ENCODE data around the gene FSD2.
"Not testable (repeated sequence)": the region's sequence is repeated elsewhere in the genome, so short reads cannot be mapped to it uniquely, and the experiment has no call there.

Gene FSD2

GRCh38 chr15:82830427-82831173, 24.7 kb upstream of the FSD2 start:
- Histone ChIP-seq H3K36me3 (ENCODE audit: insufficient read depth, insufficient read length, low read length) (peaks cover 89% of the 10 kb centered on the region), H3K27me3 (ENCODE audit: insufficient read depth, insufficient read length) (no peaks in the 10 kb centered on the region), H3K9ac (ENCODE audit: insufficient read length, low read depth) (no peak overlapping the region), H3K4me3 (ENCODE audit: insufficient read length, low read depth) (no peak overlapping the region), H3K9me3 (ENCODE audit: insufficient read depth, low read length) (no peaks in the 10 kb centered on the region), H3K4me1 (ENCODE audit: insufficient read depth, insufficient read length) (no peaks in the 10 kb centered on the region)
- no peak for DNase-seq (ENCODE audit: low read depth, low spot score)
- TF ChIP-seq YY1 (IDR thresholded peaks at IDR 0.05; ENCODE audit: insufficient read depth, insufficient read length) (no peak), SUZ12 (IDR thresholded peaks at IDR 0.05; ENCODE audit: extremely low read depth, insufficient read depth, insufficient read length) (no peak), ZNF274 (IDR thresholded peaks at IDR 0.05; ENCODE audit: low read depth, low read length) (no peak)

DNA sequence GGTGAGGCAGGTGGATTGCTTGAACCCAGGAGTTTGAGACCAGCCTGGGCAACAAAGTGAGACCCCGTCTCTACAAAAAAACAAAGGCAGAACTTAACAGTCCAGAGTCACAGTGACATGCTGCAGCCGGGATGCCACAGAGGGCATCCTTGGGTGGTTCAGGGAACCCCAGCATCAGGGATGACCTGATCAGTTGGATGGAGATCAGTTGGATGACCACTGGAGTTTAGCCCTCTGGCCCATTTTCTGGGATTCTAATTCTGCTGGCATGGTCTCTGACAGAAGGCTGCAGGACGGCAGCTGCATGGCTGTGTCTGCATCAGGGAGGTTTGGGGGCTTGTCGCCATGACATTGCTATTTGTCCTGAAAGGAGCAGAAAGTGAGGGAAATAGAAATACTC, 23.4 kb upstream of the FSD2 start:
- Histone ChIP-seq H3K9me3 (ENCODE audit: insufficient read depth, low read length) (no peaks in the 10 kb centered on the region), H3K4me3 (ENCODE audit: insufficient read length, low read depth) (no peak overlapping the region), H3K4me1 (ENCODE audit: insufficient read depth, insufficient read length) (no peaks in the 10 kb centered on the region), H3K27me3 (ENCODE audit: insufficient read depth, insufficient read length) (no peaks in the 10 kb centered on the region), H3K9ac (ENCODE audit: insufficient read length, low read depth) (no peak overlapping the region), H3K36me3 (ENCODE audit: insufficient read depth, insufficient read length, low read length) (peaks cover 87% of the 10 kb centered on the region)
- DNase-seq (ENCODE audit: low read depth, low spot score) = no peak
- TF ChIP-seq SUZ12 (IDR thresholded peaks at IDR 0.05; ENCODE audit: extremely low read depth, insufficient read depth, insufficient read length) (no peak), YY1 (IDR thresholded peaks at IDR 0.05; ENCODE audit: insufficient read depth, insufficient read length) (no peak), ZNF274 (IDR thresholded peaks at IDR 0.05; ENCODE audit: low read depth, low read length) (no peak)

- Histone ChIP-seq H3K36me3 (ENCODE audit: insufficient read depth, insufficient read length, low read length) (peaks cover 87% of the 10 kb centered on the region), H3K4me3 (ENCODE audit: insufficient read length, low read depth) (no peak overlapping the region), H3K9ac (ENCODE audit: insufficient read length, low read depth) (no peak overlapping the region), H3K9me3 (ENCODE audit: insufficient read depth, low read length) (no peaks in the 10 kb centered on the region), H3K4me1 (ENCODE audit: insufficient read depth, insufficient read length) (no peaks in the 10 kb centered on the region), H3K27me3 (ENCODE audit: insufficient read depth, insufficient read length) (no peaks in the 10 kb centered on the region)
- TF ChIP-seq YY1 (IDR thresholded peaks at IDR 0.05; ENCODE audit: insufficient read depth, insufficient read length) = no peak
- TF ChIP-seq SUZ12 (IDR thresholded peaks at IDR 0.05; ENCODE audit: extremely low read depth, insufficient read depth, insufficient read length) = no peak
- no peak for TF ChIP-seq ZNF274 (IDR thresholded peaks at IDR 0.05; ENCODE audit: low read depth, low read length)
- no peak for DNase-seq (ENCODE audit: low read depth, low spot score)
Measured at GRCh38 chr15:82828075-82828474, 22.2 kb upstream of the FSD2 start.

GRCh38 chr15:82823049-82823448, 17.2 kb upstream of the FSD2 start:
- Histone ChIP-seq H3K9ac (ENCODE audit: insufficient read length, low read depth) (no peak overlapping the region), H3K36me3 (ENCODE audit: insufficient read depth, insufficient read length, low read length) (peaks cover 70% of the 10 kb centered on the region)
- no peak for TF ChIP-seq SUZ12 (IDR thresholded peaks at IDR 0.05; ENCODE audit: extremely low read depth, insufficient read depth, insufficient read length)
- TF ChIP-seq ZNF274 (IDR thresholded peaks at IDR 0.05; ENCODE audit: low read depth, low read length) = no peak
- TF ChIP-seq YY1 (IDR thresholded peaks at IDR 0.05; ENCODE audit: insufficient read depth, insufficient read length) = no peak

DNA sequence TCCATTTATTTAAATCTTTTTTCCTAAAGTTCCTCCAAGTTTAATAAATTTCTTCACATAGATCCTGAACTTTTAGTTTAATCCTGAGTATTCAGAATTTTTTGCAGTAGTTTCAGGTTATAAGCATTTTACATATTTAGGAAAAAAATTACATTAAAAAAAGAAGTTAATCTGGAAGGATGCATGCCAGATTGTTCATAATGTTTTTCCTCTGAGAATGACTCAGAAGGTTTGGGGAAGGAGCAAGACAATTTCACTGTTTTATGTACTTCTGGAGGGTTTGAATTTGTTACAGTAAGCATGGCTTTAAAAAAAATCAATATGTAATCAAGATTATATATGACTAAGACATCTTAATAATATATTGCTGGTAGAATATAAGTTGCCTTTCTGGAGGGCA, 16.0 kb upstream of the FSD2 start:
- peaks cover 71% of the 10 kb centered on the region for H3K36me3 ChIP-seq (ENCODE audit: insufficient read depth, insufficient read length, low read length)
- H3K9ac ChIP-seq (ENCODE audit: insufficient read length, low read depth); DNase-seq (ENCODE audit: low read depth, low spot score); H3K9me3 ChIP-seq (ENCODE audit: insufficient read depth, low read length); H3K4me3 ChIP-seq (ENCODE audit: insufficient read length, low read depth); H3K27me3 ChIP-seq (ENCODE audit: insufficient read depth, insufficient read length); H3K4me1 ChIP-seq (ENCODE audit: insufficient read depth, insufficient read length): not testable (repeated sequence)

More at GRCh38 chr15:82823049-82823448, 17.2 kb upstream of the FSD2 start:
- no peaks in the 10 kb centered on the region for H3K27me3 ChIP-seq (ENCODE audit: insufficient read depth, insufficient read length)
- DNase-seq (ENCODE audit: low read depth, low spot score) = no peak
- peaks cover 4% of the 10 kb centered on the region for H3K9me3 ChIP-seq (ENCODE audit: insufficient read depth, low read length)
- H3K4me3 ChIP-seq (ENCODE audit: insufficient read length, low read depth) = no peak overlapping the region
- H3K4me1 ChIP-seq (ENCODE audit: insufficient read depth, insufficient read length) = no peaks in the 10 kb centered on the region

- H3K9me3 ChIP-seq (ENCODE audit: insufficient read depth, low read length); H3K4me1 ChIP-seq (ENCODE audit: insufficient read depth, insufficient read length); H3K9ac ChIP-seq (ENCODE audit: insufficient read length, low read depth); H3K27me3 ChIP-seq (ENCODE audit: insufficient read depth, insufficient read length); DNase-seq (ENCODE audit: low read depth, low spot score); H3K4me3 ChIP-seq (ENCODE audit: insufficient read length, low read depth): not testable (repeated sequence)
- peaks cover 70% of the 10 kb centered on the region for H3K36me3 ChIP-seq (ENCODE audit: insufficient read depth, insufficient read length, low read length)
Measured at GRCh38 chr15:82821396-82821795, 15.5 kb upstream of the FSD2 start.

GRCh38 chr15:82820128-82820527, 14.3 kb upstream of the FSD2 start:
- Histone ChIP-seq H3K9me3 (ENCODE audit: insufficient read depth, low read length) (peaks cover 4% of the 10 kb centered on the region), H3K4me1 (ENCODE audit: insufficient read depth, insufficient read length) (no peaks in the 10 kb centered on the region), H3K4me3 (ENCODE audit: insufficient read length, low read depth) (no peak overlapping the region), H3K9ac (ENCODE audit: insufficient read length, low read depth) (no peak overlapping the region), H3K36me3 (ENCODE audit: insufficient read depth, insufficient read length, low read length) (peaks cover 69% of the 10 kb centered on the region), H3K27me3 (ENCODE audit: insufficient read depth, insufficient read length) (no peaks in the 10 kb centered on the region)
- TF ChIP-seq SUZ12 (IDR thresholded peaks at IDR 0.05; ENCODE audit: extremely low read depth, insufficient read depth, insufficient read length) = no peak
- TF ChIP-seq ZNF274 (IDR thresholded peaks at IDR 0.05; ENCODE audit: low read depth, low read length) = no peak
- no peak for TF ChIP-seq YY1 (IDR thresholded peaks at IDR 0.05; ENCODE audit: insufficient read depth, insufficient read length)
- no peak for DNase-seq (ENCODE audit: low read depth, low spot score)

DNA sequence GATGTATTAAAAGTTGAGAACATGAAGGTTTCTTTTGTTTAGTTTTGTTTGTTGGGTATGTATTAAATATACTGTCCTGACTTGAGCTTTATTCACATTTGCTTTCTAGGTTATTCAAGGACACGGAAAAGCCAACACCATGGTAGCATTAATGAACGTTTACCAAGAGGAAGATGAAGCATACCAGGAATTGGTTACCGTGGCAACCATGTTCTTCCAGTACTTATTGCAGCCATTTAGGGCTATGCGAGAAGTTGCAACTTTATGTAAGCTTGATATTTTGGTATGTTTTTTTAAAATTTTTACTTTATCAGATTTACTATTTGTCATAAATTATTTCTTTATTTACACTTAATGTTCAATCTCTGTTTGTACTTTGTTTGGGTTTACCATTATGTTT, 7.1 kb upstream of the FSD2 start:
- Histone ChIP-seq H3K4me3 (ENCODE audit: insufficient read length, low read depth) (no peak overlapping the region), H3K36me3 (ENCODE audit: insufficient read depth, insufficient read length, low read length) (peaks cover 43% of the 10 kb centered on the region), H3K9me3 (ENCODE audit: insufficient read depth, low read length) (no peaks in the 10 kb centered on the region), H3K9ac (ENCODE audit: insufficient read length, low read depth) (no peak overlapping the region), H3K27me3 (ENCODE audit: insufficient read depth, insufficient read length) (no peaks in the 10 kb centered on the region), H3K4me1 (ENCODE audit: insufficient read depth, insufficient read length) (no peaks in the 10 kb centered on the region)
- no peak for TF ChIP-seq YY1 (IDR thresholded peaks at IDR 0.05; ENCODE audit: insufficient read depth, insufficient read length)
- TF ChIP-seq ZNF274 (IDR thresholded peaks at IDR 0.05; ENCODE audit: low read depth, low read length) = no peak
- TF ChIP-seq SUZ12 (IDR thresholded peaks at IDR 0.05; ENCODE audit: extremely low read depth, insufficient read depth, insufficient read length) = no peak
- no peak for DNase-seq (ENCODE audit: low read depth, low spot score)

Measured in NT2/D1 (cell line).